Measurements from ENCODE around the gene ARHGEF26. TPM values are rescaled to one million over a fixed set of nuclear protein-coding genes. Genes with fewer than 3 reads are reported as not detected.

Gene ARHGEF26
- total RNA-seq, 1 experiment from 2014 or later, result 7.2 TPM

GRCh38 chr3:154220462-154220861 is 99.3 kb downstream of the ARHGEF26 start:
- RAD21 ChIA-PET (ENCODE audit: low non-redundant PET in 1 of 2, low total read pairs in 2 of 2, uncharacterized antibody in 2 of 2, unreplicated experiment in 2 of 2), result no interaction called here
- no peak overlapping the region for H3K9ac ChIP-seq (ENCODE audit: low read length)
- no peaks in the 10 kb centered on the region for H3K36me3 ChIP-seq (ENCODE audit: control insufficient read depth in 1 of 2, insufficient read depth in 2 of 2, low read length in 2 of 2)
- H3K9me3 ChIP-seq (ENCODE audit: control insufficient read depth in 1 of 2, insufficient read depth in 1 of 2, low read depth in 1 of 2, low read length in 2 of 2), result no peaks in the 10 kb centered on the region
- TF ChIP-seq JUND (IDR thresholded peaks at IDR 0.05) (no peak), TCF7L2 (IDR thresholded peaks at IDR 0.05; ENCODE audit: borderline replicate concordance, extremely low read depth, insufficient read depth, insufficient read length) (no peak), SRF (IDR thresholded peaks at IDR 0.05; ENCODE audit: low read depth) (no peak), POLR2AphosphoS5 (IDR thresholded peaks at IDR 0.05; ENCODE audit: low read depth, low read length) (no peak), ELF1 (IDR thresholded peaks at IDR 0.05; ENCODE audit: borderline replicate concordance, low read depth) (no peak), FOSL1 (IDR thresholded peaks at IDR 0.05; ENCODE audit: low read depth) (no peak), EZH2 (IDR thresholded peaks at IDR 0.05) (no peak), YY1 (IDR thresholded peaks at IDR 0.05; ENCODE audit: extremely low read depth, insufficient replicate concordance, low read depth, low read length) (no peak), EZH2phosphoT487 (IDR thresholded peaks at IDR 0.05; ENCODE audit: borderline replicate concordance) (no peak), CTCF (IDR thresholded peaks at IDR 0.05 in 2 of 3, conservative IDR thresholded peaks at IDR 0.05 in 1 of 3; ENCODE audit: borderline replicate concordance in 1 of 3, insufficient read depth in 1 of 3, low read depth in 2 of 3, low read length in 2 of 3) (no peak), SP1 (IDR thresholded peaks at IDR 0.05; ENCODE audit: low read depth) (no peak), ATF3 (IDR thresholded peaks at IDR 0.05) (no peak), REST (IDR thresholded peaks at IDR 0.05; ENCODE audit: low read depth) (no peak), CEBPB (IDR thresholded peaks at IDR 0.05; ENCODE audit: low read depth) (no peak), ZFX (IDR thresholded peaks at IDR 0.05) (no peak)
- TF ChIP-seq, protein P1, sequence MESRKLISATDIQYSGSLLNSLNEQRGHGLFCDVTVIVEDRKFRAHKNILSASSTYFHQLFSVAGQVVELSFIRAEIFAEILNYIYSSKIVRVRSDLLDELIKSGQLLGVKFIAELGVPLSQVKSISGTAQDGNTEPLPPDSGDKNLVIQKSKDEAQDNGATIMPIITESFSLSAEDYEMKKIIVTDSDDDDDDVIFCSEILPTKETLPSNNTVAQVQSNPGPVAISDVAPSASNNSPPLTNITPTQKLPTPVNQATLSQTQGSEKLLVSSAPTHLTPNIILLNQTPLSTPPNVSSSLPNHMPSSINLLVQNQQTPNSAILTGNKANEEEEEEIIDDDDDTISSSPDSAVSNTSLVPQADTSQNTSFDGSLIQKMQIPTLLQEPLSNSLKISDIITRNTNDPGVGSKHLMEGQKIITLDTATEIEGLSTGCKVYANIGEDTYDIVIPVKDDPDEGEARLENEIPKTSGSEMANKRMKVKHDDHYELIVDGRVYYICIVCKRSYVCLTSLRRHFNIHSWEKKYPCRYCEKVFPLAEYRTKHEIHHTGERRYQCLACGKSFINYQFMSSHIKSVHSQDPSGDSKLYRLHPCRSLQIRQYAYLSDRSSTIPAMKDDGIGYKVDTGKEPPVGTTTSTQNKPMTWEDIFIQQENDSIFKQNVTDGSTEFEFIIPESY (IDR thresholded peaks at IDR 0.05; ENCODE audit: extremely low read depth, insufficient replicate concordance, low read length), result no peak
- H3K4me3 ChIP-seq (replicated peaks in 1 of 2; ENCODE audit: low read depth in 1 of 2, low read length in 2 of 2), result no peak overlapping the region
- intact Hi-C loops (cut with micrococcal nuclease), result no loop called here
- no TSS peak for BruUV-seq (replicated peaks)
- no peaks in the 10 kb centered on the region for H3K27me3 ChIP-seq (ENCODE audit: insufficient read depth, low read length)
- no peak for DNase-seq (ENCODE audit: low read depth, low spot score)
- no peak for ATAC-seq
- no peak overlapping the region for H2AFZ ChIP-seq (ENCODE audit: low read depth, low read length, poor library complexity, severe bottlenecking)
- no peaks in the 10 kb centered on the region for H3K9me2 ChIP-seq (ENCODE audit: insufficient read depth)
- H3K4me2 ChIP-seq (ENCODE audit: low read length), result no peak overlapping the region
- H4K20me1 ChIP-seq (ENCODE audit: insufficient read depth), result no peaks in the 10 kb centered on the region
- POLR2A ChIA-PET, result no interaction called here
- H3K4me1 ChIP-seq (ENCODE audit: control insufficient read depth in 1 of 2, insufficient read depth in 2 of 2, low read length in 2 of 2), result peaks cover 0 to 11% of the 10 kb centered on the region in 2 experiments; a peak in 2 of 4 replicates
- H3K27ac ChIP-seq (ENCODE audit: low read depth, low read length), result no peak overlapping the region
- no peaks in the 10 kb centered on the region for H3K79me2 ChIP-seq (ENCODE audit: insufficient read depth, low read length)
- CTCF ChIA-PET, result no interaction called here

All from HCT116 (cell line).